Measurements from ENCODE around the gene ATAD5. TPM values are rescaled to one million over a fixed set of nuclear protein-coding genes. Genes with fewer than 3 reads are reported as not detected.
"Not testable (repeated sequence)": the region's sequence is repeated elsewhere in the genome, so short reads cannot be mapped to it uniquely, and the experiment has no call there.

The ATAD5 gene
- total and polyA plus RNA-seq, 2 of the 13 experiments (the other 11 are each of a cell fraction or from before 2014, with no cell fraction given): 1.8 to 10.7 TPM

- ATAC-seq; BruUV-seq (replicated peaks); DNase-seq (ENCODE audit: low spot score); H3K9me3 ChIP-seq (ENCODE audit: low read length); H4K20me1 ChIP-seq (ENCODE audit: insufficient read depth, low read length); H2AFZ ChIP-seq (ENCODE audit: low read length); in situ Hi-C loops (cut with HindIII; ENCODE audit: extremely low pct_ligation_motif_present, low pct_unique_long_range_greater_than_20kb); H3K79me2 ChIP-seq (ENCODE audit: insufficient read depth, low read length); H3K4me3 ChIP-seq (replicated peaks in 1 of 3; ENCODE audit: insufficient read depth in 1 of 3, low read depth in 2 of 3, low read length in 3 of 3); H3K27ac ChIP-seq (ENCODE audit: extremely low read length, insufficient read depth, low read length); intact Hi-C loops (cut with micrococcal nuclease; ENCODE audit: unreplicated experiment); FAIRE-seq; H3K4me2 ChIP-seq (ENCODE audit: low read depth, low read length); H3K9ac ChIP-seq (ENCODE audit: insufficient read depth, low read depth, low read length); H3K36me3 ChIP-seq (replicated peaks in 1 of 2; ENCODE audit: control insufficient read depth in 1 of 2, insufficient read depth in 2 of 2, low read length in 2 of 2); H3K27me3 ChIP-seq (ENCODE audit: control insufficient read depth in 1 of 2, insufficient read depth in 2 of 2, low read length in 2 of 2); CTCF ChIA-PET (ENCODE audit: low intra/inter-chr PET ratio, low total read pairs); POLR2A ChIA-PET: not testable (repeated sequence)
- peaks cover 13% of the 10 kb centered on the region for H3K4me1 ChIP-seq (ENCODE audit: insufficient read depth, low read length)
- peak; percentile 65; the same call in 1 of the 2 replicates for TF ChIP-seq RAD51 (IDR thresholded peaks at IDR 0.05; ENCODE audit: borderline replicate concordance)
- WGBS (ENCODE audit: low lambda C conversion rate): 78% methylated on average over 8 of the region's 8 CpGs
Observed at GRCh38 chr17:30931582-30931981, 99.8 kb downstream of the ATAD5 start.

GRCh38 chr17:30933966-30934365 lies 102.2 kb downstream of the ATAD5 start:
- Histone ChIP-seq H3K4me3 (replicated peaks in 1 of 3; ENCODE audit: insufficient read depth in 1 of 3, low read depth in 2 of 3, low read length in 3 of 3) (no peak overlapping the region), H2AFZ (ENCODE audit: low read length) (no peak overlapping the region), H3K79me2 (ENCODE audit: insufficient read depth, low read length) (no peaks in the 10 kb centered on the region), H3K9ac (ENCODE audit: insufficient read depth, low read depth, low read length) (no peak overlapping the region), H3K4me1 (ENCODE audit: insufficient read depth, low read length) (peaks cover 8% of the 10 kb centered on the region), H3K27ac (ENCODE audit: extremely low read length, insufficient read depth, low read length) (no peak overlapping the region), H3K9me3 (ENCODE audit: low read length) (no peaks in the 10 kb centered on the region), H3K4me2 (ENCODE audit: low read depth, low read length) (no peak overlapping the region), H3K27me3 (ENCODE audit: control insufficient read depth in 1 of 2, insufficient read depth in 2 of 2, low read length in 2 of 2) (no peaks in the 10 kb centered on the region), H3K36me3 (replicated peaks in 1 of 2; ENCODE audit: control insufficient read depth in 1 of 2, insufficient read depth in 2 of 2, low read length in 2 of 2) (no peaks in the 10 kb centered on the region), H4K20me1 (ENCODE audit: insufficient read depth, low read length) (no peaks in the 10 kb centered on the region)
- no peak for FAIRE-seq
- ChIA-PET POLR2A (no interaction called here), CTCF (ENCODE audit: low intra/inter-chr PET ratio, low total read pairs) (no interaction called here)
- in situ Hi-C loops (cut with HindIII; ENCODE audit: extremely low pct_ligation_motif_present, low pct_unique_long_range_greater_than_20kb) (no loop called here), intact Hi-C loops (cut with micrococcal nuclease; ENCODE audit: unreplicated experiment) (no loop called here)
- TF ChIP-seq THAP11 (CRISPR knock-in tag; IDR thresholded peaks at IDR 0.05): no peak
- no peak for TF ChIP-seq ZNF17 (CRISPR knock-in tag; IDR thresholded peaks at IDR 0.05)
- no peak for TF ChIP-seq NR2F2 (IDR thresholded peaks at IDR 0.05; ENCODE audit: borderline replicate concordance, low read depth)
- 67% methylated on average over 5 of the region's 5 CpGs for WGBS (ENCODE audit: low lambda C conversion rate)
- no peak for ATAC-seq
- BruUV-seq (replicated peaks): no TSS peak
- DNase-seq (ENCODE audit: low spot score): no peak

All from HepG2 (cell line).